CD4-positive, alpha-beta T cell treated with Interleukin-15 for 1 hour (primary cell): ENCODE data around the gene ORC3.

Experiments
- DNase-seq: peaks from one replicate; pipeline ENCODE4 v3.0.0-alpha.2; 2020

The ORC3 gene

GRCh38 chr6:87589693-87590416 is at the start of gene ORC3, which contains the start of gene RARS2:
Gene ORC3, plus strand, starts transcription at chr6:87590135. Its CDS starts 34 bp downstream, at chr6:87590169.
Gene RARS2, minus strand, starts transcription at chr6:87589987. Its CDS starts 30 bp downstream, at chr6:87589957.
- peak; percentile 93 for DNase-seq

- no peak for DNase-seq
These were observed 49.4 kb upstream of the ORC3 start for GRCh38 chr6:87540539-87540938.

GRCh38 chr6:87541041-87541440 is 48.9 kb upstream of the ORC3 start:
- DNase-seq, result no peak

- DNase-seq, result no peak
These were observed 48.2 kb upstream of the ORC3 start for GRCh38 chr6:87541744-87542143.

GRCh38 chr6:87543696-87544473 is 46.0 kb upstream of the ORC3 start:
- no peak for DNase-seq

- no peak for DNase-seq
These were observed 45.5 kb upstream of the ORC3 start for GRCh38 chr6:87544474-87544735.

GRCh38 chr6:87551799-87552198 is 38.1 kb upstream of the ORC3 start:
- no peak for DNase-seq

- no peak for DNase-seq
These were observed 36.7 kb upstream of the ORC3 start for GRCh38 chr6:87553159-87553765.

GRCh38 chr6:87555506-87555905 is 34.4 kb upstream of the ORC3 start:
- no peak for DNase-seq

GRCh38 chr6:87558446-87558845 is 31.5 kb upstream of the ORC3 start:
- DNase-seq, result no peak

GRCh38 chr6:87561017-87561416 is 28.9 kb upstream of the ORC3 start:
- no peak for DNase-seq

- DNase-seq, result no peak
These were observed 17.9 kb upstream of the ORC3 start for GRCh38 chr6:87572021-87572420.

- no peak for DNase-seq
These were observed 17.1 kb upstream of the ORC3 start for GRCh38 chr6:87572883-87573282.

- no peak for DNase-seq
These were observed 16.5 kb upstream of the ORC3 start for GRCh38 chr6:87573307-87574024.

GRCh38 chr6:87574237-87574804 is 15.6 kb upstream of the ORC3 start:
- DNase-seq, result no peak

- DNase-seq, result no peak
These were observed 14.5 kb upstream of the ORC3 start for GRCh38 chr6:87575423-87575822.

- no peak for DNase-seq
These were observed 6.1 kb upstream of the ORC3 start for GRCh38 chr6:87583822-87584221.

- DNase-seq, result no peak
These were observed 3.4 kb upstream of the ORC3 start for GRCh38 chr6:87586371-87587077.

GRCh38 chr6:87588756-87589407 is 1.1 kb upstream of the ORC3 start:
- DNase-seq, result no peak

- DNase-seq, result no peak
These were observed 514 bp downstream of the ORC3 start for GRCh38 chr6:87590417-87590880.

- no peak for DNase-seq
These were observed 1.1 kb downstream of the ORC3 start for GRCh38 chr6:87590990-87591389.

GRCh38 chr6:87600576-87600975 is 10.6 kb downstream of the ORC3 start:
- no peak for DNase-seq
